Neural crest cell (in vitro differentiated cells): ENCODE results near the gene CTNND1. TPM values are rescaled to one million over a fixed set of nuclear protein-coding genes. Genes with fewer than 3 reads are reported as not detected.

Experiments
- DNase-seq: peaks from one replicate; pipeline ENCODE4 v3.0.0; 2021; ENCODE audit warnings: low read depth, mixed read lengths, low spot score
- H3K27ac Mint-ChIP-seq: one replicate; pipeline ENCODE4 v1.8.0; 2021; ENCODE audit warnings: mild to moderate bottlenecking, mixed read lengths; ENCODE audit not compliant: unreplicated experiment
- H3K27me3 Mint-ChIP-seq: 2 replicates; pipeline ENCODE4 v1.8.0; 2021; ENCODE audit warnings: low read depth, mild to moderate bottlenecking, mixed read lengths
- H3K36me3 Mint-ChIP-seq: 2 replicates; pipeline ENCODE4 v1.8.0; 2021; ENCODE audit warnings: low read depth, mild to moderate bottlenecking, mixed read lengths
- H3K4me1 Mint-ChIP-seq: 2 replicates; pipeline ENCODE4 v1.8.0; 2021; ENCODE audit warnings: mixed read lengths
- H3K4me3 Mint-ChIP-seq: one replicate; pipeline ENCODE4 v1.8.0; 2021; ENCODE audit warnings: mild to moderate bottlenecking, mixed read lengths
- H3K9me3 Mint-ChIP-seq: 2 replicates; pipeline ENCODE4 v1.8.0; 2021; ENCODE audit warnings: mixed read lengths
- total RNA-seq: library from RNA; stranded (reverse); gene quantifications from 2 replicates; pipeline ENCODE4 v1.2.1, GENCODE V29; 2021
- TF ChIP-seq, protein P1 (sequence below): fragments of 200-600 bp; sonication (generic); conservative IDR thresholded peaks from 2 replicates; pipeline ENCODE4 v1.5.0; 2021; ENCODE audit warnings: antibody characterized with exemption, mild to moderate bottlenecking

CTNND1 gene
- total RNA-seq, 1 donor from 2014 or later: 144 TPM

DNA sequence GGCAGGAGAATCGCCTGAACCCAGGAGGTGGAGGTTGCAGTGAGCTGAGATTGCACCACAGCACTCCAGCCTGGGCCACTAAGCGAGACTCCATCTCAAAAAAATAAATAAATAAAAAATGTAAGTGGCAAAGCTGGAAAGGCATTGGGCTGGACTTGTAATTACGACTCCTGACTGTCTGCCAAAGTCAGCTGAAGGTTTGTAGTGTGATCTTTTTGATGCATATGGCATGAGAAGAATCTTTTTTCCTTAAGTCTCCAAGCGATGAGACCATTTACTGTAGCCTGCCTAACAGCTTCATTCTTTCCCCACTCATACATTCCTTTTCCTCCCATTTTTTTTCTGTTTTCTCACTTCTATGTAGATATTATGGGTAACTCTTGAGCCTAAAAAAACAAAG is 24.8 kb downstream of the CTNND1 start:
- DNase-seq: no peak
- H3K9me3 Mint-ChIP-seq: no peaks in the 10 kb centered on the region
- no peak overlapping the region for H3K4me3 Mint-ChIP-seq
- peak overlapping the region; percentile 52 for H3K27ac Mint-ChIP-seq
- no peaks in the 10 kb centered on the region for H3K27me3 Mint-ChIP-seq
- peaks cover 2% of the 10 kb centered on the region for H3K36me3 Mint-ChIP-seq
- TF ChIP-seq, protein P1, sequence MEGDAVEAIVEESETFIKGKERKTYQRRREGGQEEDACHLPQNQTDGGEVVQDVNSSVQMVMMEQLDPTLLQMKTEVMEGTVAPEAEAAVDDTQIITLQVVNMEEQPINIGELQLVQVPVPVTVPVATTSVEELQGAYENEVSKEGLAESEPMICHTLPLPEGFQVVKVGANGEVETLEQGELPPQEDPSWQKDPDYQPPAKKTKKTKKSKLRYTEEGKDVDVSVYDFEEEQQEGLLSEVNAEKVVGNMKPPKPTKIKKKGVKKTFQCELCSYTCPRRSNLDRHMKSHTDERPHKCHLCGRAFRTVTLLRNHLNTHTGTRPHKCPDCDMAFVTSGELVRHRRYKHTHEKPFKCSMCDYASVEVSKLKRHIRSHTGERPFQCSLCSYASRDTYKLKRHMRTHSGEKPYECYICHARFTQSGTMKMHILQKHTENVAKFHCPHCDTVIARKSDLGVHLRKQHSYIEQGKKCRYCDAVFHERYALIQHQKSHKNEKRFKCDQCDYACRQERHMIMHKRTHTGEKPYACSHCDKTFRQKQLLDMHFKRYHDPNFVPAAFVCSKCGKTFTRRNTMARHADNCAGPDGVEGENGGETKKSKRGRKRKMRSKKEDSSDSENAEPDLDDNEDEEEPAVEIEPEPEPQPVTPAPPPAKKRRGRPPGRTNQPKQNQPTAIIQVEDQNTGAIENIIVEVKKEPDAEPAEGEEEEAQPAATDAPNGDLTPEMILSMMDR: no peak
- H3K4me1 Mint-ChIP-seq: peaks cover 28% of the 10 kb centered on the region

DNA sequence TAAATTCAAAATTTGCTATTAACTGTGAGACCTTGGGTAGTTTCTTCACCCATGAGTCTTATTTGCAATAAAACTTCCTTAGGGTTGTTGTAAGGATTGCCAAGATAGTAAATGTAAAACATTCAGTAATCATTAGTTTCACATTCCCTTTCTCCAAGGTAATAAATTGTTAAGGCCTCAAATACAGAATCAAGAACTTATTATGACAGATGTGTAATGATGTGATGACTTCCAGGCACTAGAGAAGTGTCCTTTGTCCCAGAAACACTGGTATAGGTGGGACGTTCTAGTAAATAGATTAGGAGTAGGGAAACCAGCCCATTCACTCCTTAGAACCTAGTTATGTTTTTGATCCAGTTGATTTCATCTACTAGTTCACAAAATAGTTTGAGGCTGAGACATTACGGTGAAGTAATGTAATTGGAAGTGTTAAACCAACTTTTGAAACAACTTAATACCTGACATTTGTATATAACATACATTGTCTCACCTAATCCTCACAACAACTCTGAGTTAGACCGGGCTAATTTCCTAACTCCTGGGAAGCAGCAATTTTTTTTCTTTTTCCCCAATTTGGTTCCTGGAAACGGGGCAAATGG is 25.5 kb downstream of the CTNND1 start:
- peak overlapping the region; percentile 13 for H3K4me3 Mint-ChIP-seq
- no peaks in the 10 kb centered on the region for H3K27me3 Mint-ChIP-seq
- peaks cover 24% of the 10 kb centered on the region for H3K4me1 Mint-ChIP-seq

DNA sequence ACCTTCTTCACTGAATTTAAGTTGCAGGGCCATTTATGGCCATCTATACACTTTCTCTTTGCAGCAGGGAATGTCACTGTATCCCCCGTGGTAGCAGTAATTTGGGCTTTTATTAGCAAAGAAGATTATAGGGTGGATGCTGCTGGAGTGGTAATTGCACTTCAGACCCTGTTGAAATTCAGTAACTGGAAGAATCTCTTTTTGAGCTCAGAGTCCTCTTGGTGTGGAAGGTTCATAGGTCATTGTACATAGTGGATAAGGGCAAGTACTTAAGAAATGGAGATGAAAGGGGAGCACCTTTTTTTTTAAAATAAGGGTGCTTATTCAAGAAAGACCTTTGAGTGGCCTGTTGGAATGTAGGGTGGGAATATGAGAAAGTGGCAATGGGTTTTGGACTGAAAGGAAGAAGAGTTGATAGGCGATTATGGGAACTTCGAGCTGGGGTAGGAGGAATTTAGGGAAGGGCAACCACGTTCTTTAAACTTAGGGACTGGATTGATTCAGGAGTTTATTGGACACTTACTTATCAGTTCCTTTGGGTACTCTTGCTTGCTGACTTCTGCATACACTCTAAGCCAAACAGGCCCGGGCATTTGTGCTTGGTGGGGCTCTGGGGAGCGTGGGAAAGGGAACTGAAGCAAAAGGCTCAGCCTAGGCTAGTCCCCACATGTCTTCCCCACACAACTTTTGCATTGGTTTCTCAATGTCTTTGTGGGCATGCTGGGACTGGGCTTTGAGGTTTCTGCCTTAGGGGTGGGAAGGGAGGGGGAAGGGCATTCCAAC is 26.5 kb downstream of the CTNND1 start:
- TF ChIP-seq, protein P1: no peak
- Mint-ChIP-seq H3K4me3 (peak overlapping the region; percentile 1), H3K4me1 (peaks cover 27% of the 10 kb centered on the region), H3K27me3 (no peaks in the 10 kb centered on the region), H3K36me3 (peaks cover 5% of the 10 kb centered on the region), H3K9me3 (no peaks in the 10 kb centered on the region), H3K27ac (peak overlapping the region; percentile 61)
- no peak for DNase-seq

More for the DNA sequence above, 25.5 kb downstream of the CTNND1 start:
- H3K36me3 Mint-ChIP-seq: peaks cover 2% of the 10 kb centered on the region
- TF ChIP-seq, protein P1: no peak
- no peak overlapping the region for H3K27ac Mint-ChIP-seq
- DNase-seq: no peak
- no peaks in the 10 kb centered on the region for H3K9me3 Mint-ChIP-seq

- TF ChIP-seq, protein P1: no peak
- no peaks in the 10 kb centered on the region for H3K27me3 Mint-ChIP-seq
- no peaks in the 10 kb centered on the region for H3K9me3 Mint-ChIP-seq
- H3K27ac Mint-ChIP-seq: no peak overlapping the region
- H3K36me3 Mint-ChIP-seq: peaks cover 7% of the 10 kb centered on the region
- H3K4me1 Mint-ChIP-seq: peaks cover 30% of the 10 kb centered on the region
- H3K4me3 Mint-ChIP-seq: no peak overlapping the region
- no peak for DNase-seq
These were observed 27.1 kb downstream of the CTNND1 start for GRCh38 chr11:57788703-57789088.

- H3K4me1 Mint-ChIP-seq: peaks cover 31% of the 10 kb centered on the region
- TF ChIP-seq, protein P1: no peak
- H3K9me3 Mint-ChIP-seq: no peaks in the 10 kb centered on the region
- peaks cover 20% of the 10 kb centered on the region for H3K36me3 Mint-ChIP-seq
- DNase-seq: no peak
- no peak overlapping the region for H3K4me3 Mint-ChIP-seq
- H3K27ac Mint-ChIP-seq: no peak overlapping the region
- no peaks in the 10 kb centered on the region for H3K27me3 Mint-ChIP-seq
These were observed 29.9 kb downstream of the CTNND1 start for GRCh38 chr11:57791321-57792059.
